GM18511 (cell line): ENCODE data around the gene CROCC2.

Experiments used
- ATAC-seq: cut with Tn5 transposase; IDR thresholded peaks from one replicate; pipeline ENCODE4 v1.9.1; 2021; ENCODE audit warnings: mild to moderate bottlenecking, moderate library complexity; ENCODE audit not compliant: unreplicated experiment

Gene CROCC2

GRCh38 chr2:240891492-240892340, 14.4 kb upstream of the CROCC2 start:
- no peak for ATAC-seq

GRCh38 chr2:240892356-240892755, 13.8 kb upstream of the CROCC2 start:
- no peak for ATAC-seq

- ATAC-seq, result no peak
Measured at GRCh38 chr2:240892925-240893324, 13.2 kb upstream of the CROCC2 start.

- ATAC-seq, result no peak
Measured at GRCh38 chr2:240893363-240893844, 12.7 kb upstream of the CROCC2 start.

GRCh38 chr2:240894006-240894405, 12.1 kb upstream of the CROCC2 start:
- ATAC-seq, result no peak

- no peak for ATAC-seq
Measured at GRCh38 chr2:240894836-240895558, 11.1 kb upstream of the CROCC2 start.

- no peak for ATAC-seq
Measured at GRCh38 chr2:240895656-240896388, 10.3 kb upstream of the CROCC2 start, which contains the start of gene MAB21L4. Gene MAB21L4, minus strand, starts transcription at chr2:240896156. Its CDS starts 159 bp downstream, at chr2:240895997.

- ATAC-seq, result no peak
Measured at GRCh38 chr2:240896394-240896793, 9.7 kb upstream of the CROCC2 start.

GRCh38 chr2:240896871-240897692, 9.1 kb upstream of the CROCC2 start:
- ATAC-seq, result no peak

GRCh38 chr2:240898108-240898730, 7.9 kb upstream of the CROCC2 start:
- no peak for ATAC-seq

GRCh38 chr2:240898731-240899467, 7.2 kb upstream of the CROCC2 start:
- ATAC-seq, result no peak

GRCh38 chr2:240899468-240899865, 6.7 kb upstream of the CROCC2 start:
- ATAC-seq, result no peak

- no peak for ATAC-seq
Measured at GRCh38 chr2:240900141-240900860, 5.8 kb upstream of the CROCC2 start.

- no peak for ATAC-seq
Measured at GRCh38 chr2:240901986-240902614, 4.0 kb upstream of the CROCC2 start.

GRCh38 chr2:240902615-240903041, 3.5 kb upstream of the CROCC2 start:
- no peak for ATAC-seq

- no peak for ATAC-seq
Measured at GRCh38 chr2:240903191-240904060, 2.7 kb upstream of the CROCC2 start.
